NCI-H1694 (cell line): Measurements from ENCODE around the gene MTMR4.
"Not testable (repeated sequence)": the region's sequence is repeated elsewhere in the genome, so short reads cannot be mapped to it uniquely, and the experiment has no call there.

Experiments used
- DNase-seq: peaks from one replicate; lab custom pipeline; 2025; lab: John Stamatoyannopoulos, UW

Gene MTMR4

GRCh38 chr17:58525239-58525638 lies 10.8 kb upstream of the MTMR4 start:
- DNase-seq: no peak

GRCh38 chr17:58521680-58522079 lies 7.2 kb upstream of the MTMR4 start:
- no peak for DNase-seq

- no peak for DNase-seq
These were observed 6.5 kb upstream of the MTMR4 start for GRCh38 chr17:58520843-58521430.

- peak; percentile 99 for DNase-seq
These were observed 3.6 kb upstream of the MTMR4 start for GRCh38 chr17:58517928-58518609.

- no peak for DNase-seq
These were observed 3.0 kb upstream of the MTMR4 start for GRCh38 chr17:58517378-58517927.

- no peak for DNase-seq
These were observed 2.4 kb upstream of the MTMR4 start for GRCh38 chr17:58516644-58517377.

- DNase-seq: no peak
These were observed 848 bp upstream of the MTMR4 start for GRCh38 chr17:58515286-58515685.

GRCh38 chr17:58514770-58515157 lies 326 bp upstream of the MTMR4 start:
- no peak for DNase-seq

- DNase-seq: no peak
These were observed 1.0 kb downstream of the MTMR4 start for GRCh38 chr17:58513267-58513964.

GRCh38 chr17:58510075-58510474 lies 4.4 kb downstream of the MTMR4 start:
- DNase-seq: no peak

GRCh38 chr17:58508341-58509067 lies 5.9 kb downstream of the MTMR4 start:
- no peak for DNase-seq

GRCh38 chr17:58507123-58507634 lies 7.3 kb downstream of the MTMR4 start:
- DNase-seq: no peak

GRCh38 chr17:58506354-58507080 lies 7.9 kb downstream of the MTMR4 start:
- no peak for DNase-seq

GRCh38 chr17:58504826-58505351 lies 9.5 kb downstream of the MTMR4 start:
- no peak for DNase-seq

- no peak for DNase-seq
These were observed 10.6 kb downstream of the MTMR4 start for GRCh38 chr17:58503866-58504265.

GRCh38 chr17:58503134-58503533 lies 11.3 kb downstream of the MTMR4 start:
- not testable (repeated sequence) for DNase-seq

- no peak for DNase-seq
These were observed 13.0 kb downstream of the MTMR4 start for GRCh38 chr17:58501451-58501850.

GRCh38 chr17:58498177-58498828 lies 16.1 kb downstream of the MTMR4 start:
- DNase-seq: no peak

- no peak for DNase-seq
These were observed 20.9 kb downstream of the MTMR4 start for GRCh38 chr17:58493506-58493905.
